ENCODE measurements around the gene ASTN1.

ASTN1 gene

DNA sequence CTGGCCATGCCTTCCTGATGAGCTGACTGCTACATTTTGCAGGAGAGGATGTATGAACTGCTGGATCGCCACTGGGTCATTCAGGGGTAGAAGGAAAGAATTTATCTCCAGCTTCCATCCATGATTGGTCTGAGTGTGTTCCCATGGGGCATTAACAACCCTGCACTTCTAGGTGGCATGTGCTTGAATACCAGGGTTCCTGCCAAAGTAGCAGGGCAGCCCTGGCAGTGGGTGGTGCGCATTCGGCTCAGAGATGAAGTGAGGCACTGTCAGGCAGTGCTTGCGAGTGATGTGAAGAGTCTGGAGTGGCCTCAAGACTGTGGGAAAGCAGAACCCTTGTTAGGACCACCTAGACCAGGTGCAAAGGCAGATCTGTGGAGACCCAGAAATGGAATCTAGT, 294.9 kb downstream of the ASTN1 start:
- DNase-seq, result no peak

DNA sequence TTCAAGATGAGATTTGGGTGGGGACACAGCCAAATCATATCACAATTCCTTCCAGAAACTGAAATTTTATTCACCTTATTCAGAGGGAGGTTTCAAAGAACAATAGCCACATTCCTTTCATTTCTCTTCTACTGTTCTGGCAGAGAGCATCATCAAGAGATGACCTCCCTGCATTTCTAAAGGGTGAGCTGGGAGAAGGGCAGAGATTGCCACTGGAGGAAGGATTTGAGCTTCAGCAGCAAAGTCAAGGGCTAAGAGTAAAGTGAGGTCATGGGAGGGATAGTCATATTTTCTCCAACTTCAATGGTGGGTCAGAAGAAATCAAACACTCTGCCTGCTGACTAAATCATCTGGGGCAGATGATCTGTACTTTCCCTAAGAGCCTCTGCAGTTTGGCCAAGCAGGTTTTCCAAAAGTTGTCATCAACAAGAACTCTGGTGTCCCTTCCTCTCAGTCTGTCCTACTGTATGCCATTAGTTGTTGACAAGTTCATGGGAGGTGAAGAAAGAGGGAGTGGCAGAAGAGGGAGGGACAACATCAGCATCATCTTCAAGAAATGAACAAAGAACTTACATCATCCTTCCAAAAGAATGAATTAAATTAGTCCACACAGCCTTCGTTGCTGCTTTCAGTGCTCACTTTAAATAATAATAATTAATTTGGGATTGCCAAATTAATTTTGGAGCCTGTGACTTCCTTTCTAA, 298.3 kb downstream of the ASTN1 start:
- no peak for DNase-seq

DNA sequence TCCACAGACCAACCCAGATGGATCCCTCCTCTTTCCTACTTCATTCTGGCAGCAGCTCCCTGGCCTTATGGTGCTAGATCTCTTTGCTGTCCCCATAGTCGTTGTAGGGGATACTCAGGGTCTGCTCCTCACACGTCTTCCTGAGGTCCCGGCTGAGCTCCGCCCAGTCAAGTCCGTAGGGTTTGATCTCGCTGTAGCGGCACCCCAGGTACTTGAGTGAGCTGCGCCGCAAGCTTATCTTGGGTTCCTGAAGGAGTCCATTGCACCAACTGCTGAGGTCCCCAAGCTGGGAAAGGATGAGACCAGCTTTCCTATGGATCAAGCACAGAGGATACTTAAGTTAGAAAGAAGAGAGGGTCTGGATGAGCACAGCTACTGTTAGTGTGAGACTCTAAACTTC, 300.3 kb downstream of the ASTN1 start:
- no peak for DNase-seq

DNA sequence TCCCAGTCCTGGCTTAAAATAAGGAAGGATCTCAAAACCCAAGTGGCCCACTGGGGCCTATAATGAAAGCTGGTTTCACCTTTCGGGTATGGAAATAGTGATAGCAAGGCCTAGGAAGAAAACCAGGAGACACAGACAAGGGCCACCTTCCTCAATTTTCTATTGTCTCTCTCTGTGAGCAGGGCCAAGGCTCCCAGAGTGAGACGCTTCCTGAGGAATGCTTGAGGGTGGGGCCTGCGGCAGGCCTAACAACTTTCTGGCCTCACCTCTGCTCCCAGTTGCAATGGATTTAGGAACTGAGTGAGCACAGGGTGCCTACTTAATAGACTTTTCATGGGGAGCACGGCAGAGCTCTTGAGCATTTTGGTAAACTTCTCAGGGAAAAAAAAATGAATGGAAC, 300.9 kb downstream of the ASTN1 start:
- DNase-seq, result no peak

DNA sequence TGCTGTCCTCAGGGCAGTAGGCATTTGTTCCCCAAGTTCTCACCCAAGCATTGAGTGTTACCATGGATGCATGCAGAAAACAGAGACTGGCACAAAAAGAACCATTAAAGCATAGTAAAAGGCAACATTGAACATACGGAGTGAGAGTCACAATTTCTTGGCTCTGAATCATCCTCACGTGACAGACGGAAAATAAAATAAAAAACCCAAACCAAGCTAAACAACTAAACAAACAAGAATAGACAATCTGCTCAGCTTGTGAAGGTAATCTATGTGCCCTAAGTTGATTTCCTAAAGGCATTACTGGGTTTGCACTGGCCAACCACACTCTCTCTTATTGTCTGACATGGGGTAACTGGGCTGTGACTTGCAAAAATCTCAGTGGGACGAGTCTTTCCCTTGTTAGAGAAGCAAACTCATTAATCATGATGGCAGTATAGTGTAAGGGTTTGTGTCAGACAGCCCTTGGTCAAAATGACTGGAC, 306.0 kb downstream of the ASTN1 start:
- DNase-seq, result no peak

DNA sequence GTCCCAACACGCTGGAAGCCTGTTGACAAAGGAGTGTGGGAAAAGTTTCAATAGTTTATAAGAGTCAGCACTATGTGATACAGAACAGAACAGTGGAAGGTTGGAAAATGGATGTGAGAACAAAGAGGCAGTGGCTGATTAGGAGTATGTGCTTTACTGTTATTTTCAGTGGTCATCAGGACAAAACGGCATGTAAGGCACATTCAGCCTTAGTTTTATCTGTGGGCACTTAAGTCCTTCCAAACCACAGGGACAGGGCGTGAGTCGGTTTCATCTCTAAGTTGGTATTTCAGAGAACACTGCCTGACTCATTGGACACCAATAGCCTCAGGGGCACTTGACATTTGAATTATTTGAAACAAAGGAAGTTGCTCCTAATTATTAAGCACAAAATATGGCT, 306.9 kb downstream of the ASTN1 start:
- DNase-seq, result no peak

DNA sequence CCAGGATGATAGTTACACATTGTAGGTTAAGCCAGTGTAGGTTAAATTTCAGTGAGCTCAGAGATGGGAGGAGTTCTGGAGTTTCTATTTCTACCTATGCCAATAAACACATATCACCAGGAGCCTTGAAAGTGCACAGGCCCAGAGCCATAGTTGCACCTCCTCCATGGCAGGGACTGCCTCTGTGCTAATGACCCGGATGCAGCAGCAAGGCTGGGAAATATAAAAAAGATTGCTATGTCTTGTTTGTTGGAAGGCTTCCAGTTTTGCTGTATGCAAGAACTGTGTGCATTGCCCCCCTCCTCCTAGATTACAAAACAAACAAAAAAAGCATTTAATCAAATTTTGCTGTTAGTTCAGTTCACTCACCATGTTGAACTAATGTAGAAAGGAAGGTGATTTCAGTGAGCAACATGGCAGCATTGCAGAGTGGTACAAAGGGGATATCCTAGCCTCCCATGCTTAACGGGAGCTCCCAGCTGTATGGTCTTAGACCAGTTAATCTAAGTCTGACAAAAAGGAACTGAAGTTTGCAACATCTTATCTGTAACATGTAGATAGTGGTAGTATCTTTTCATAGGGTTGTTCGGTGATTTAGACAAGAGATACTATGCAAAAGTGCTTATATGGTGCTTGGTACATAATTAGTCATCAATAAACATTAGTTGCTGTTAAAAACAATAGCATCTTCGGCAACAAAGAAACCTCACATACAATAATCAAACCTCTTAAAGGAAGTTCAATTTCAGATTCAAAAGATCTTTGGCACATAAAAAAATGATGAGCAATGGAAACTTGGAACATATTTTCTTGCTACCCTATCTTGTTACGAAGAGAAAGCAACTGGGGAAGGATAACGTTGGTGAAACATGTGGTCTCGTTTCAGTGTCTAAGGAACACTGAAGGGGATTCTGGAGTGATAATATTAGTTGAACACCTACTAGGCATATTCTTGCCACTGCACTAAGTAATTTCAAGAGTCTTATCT, 309.5 kb downstream of the ASTN1 start:
- no peak for DNase-seq

DNA sequence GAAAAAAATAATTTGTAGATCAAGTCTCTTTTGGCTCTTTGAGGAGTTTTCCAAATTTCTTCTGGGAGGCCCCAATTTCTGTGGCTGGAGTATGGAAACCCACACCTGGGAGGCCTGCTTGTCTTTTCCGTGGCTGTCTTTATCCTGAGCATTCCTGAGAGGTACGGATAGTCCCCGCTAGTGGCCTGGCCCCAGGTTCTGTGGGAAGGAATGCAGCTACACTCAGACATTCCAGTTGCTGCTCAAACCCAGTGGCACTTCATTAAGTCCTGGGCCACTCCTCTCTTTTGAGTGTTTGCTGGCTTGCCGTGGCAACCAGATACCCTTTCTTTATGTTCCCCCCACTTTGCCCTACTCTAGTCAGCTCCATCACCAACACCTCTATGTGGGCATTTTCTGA, 310.4 kb downstream of the ASTN1 start:
- no peak for DNase-seq

DNA sequence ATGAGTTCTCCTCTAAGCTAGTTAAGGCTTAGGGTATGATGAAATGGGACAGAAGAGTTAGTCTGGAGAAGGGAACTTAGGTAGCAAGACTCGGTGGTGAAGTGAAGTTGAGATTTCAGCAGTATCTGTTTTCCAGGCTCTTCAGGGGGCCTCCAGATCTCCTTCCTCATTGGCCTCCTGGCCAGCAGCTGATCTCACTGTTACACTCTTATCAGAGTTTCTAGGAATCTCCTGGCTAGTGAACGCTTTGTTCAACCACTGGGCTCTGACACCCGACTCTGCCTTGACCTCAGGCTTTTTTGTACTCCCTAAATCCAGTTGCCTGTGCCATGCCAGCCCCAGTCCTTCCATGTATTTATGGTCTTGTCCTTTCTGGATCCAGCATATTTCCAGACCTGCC, 311.0 kb downstream of the ASTN1 start:
- DNase-seq, result no peak

DNA sequence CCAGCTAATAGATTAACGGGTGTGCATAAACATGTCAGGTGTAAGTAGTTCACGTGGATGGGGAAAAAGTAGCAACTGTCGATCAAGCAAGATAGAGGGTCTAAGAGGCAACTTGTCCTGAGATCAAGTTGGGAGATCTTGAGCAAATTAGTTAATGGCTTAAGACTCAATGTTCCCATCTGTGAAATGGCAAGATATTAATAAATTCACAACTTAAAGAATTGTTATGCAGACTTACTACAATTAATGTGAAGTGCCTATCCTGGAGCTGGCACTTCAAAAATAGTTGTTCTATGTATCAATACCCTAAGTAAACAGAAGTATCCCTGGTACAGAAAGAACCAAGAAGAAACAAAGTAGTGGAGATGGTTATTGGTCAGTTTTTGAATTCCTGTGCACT, 312.4 kb downstream of the ASTN1 start:
- DNase-seq, result no peak

DNA sequence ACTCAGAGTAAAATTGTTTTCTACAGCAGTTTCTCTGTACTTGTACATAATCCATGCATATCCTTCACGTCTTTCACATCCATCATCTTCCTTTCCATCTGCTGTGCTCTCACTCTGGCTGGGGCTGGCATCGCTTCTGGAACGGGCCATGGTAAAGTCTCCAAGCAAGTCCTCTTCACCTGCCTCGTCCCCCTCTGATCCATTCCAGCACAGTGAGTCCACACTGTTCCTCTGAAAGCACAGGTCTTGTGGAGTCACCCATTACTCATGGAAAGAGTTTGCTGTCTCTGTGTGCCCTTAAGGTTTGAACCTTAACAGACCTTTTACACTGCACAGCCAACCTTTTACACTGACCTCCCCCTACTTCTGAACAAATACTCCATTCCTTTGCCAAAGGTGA, 313.6 kb downstream of the ASTN1 start:
- DNase-seq, result no peak

DNA sequence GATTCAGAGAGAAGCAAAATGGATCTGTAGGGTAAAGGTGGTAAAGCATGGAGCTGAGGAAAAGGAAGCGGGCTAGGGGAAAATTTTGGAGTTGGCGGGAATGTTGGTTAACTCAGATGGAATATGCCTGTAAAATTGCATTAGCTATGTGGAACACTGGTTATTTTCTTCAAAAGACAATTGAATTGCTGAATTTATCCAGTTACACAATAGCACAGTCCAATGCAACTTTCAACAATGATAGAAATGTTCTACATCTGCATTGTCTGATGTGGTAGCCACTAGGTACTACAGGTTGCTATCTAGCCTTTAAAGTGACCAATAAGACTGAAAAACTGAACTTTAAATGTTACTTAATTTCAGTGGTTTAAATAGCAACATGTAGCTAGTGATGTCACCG, 315.2 kb downstream of the ASTN1 start:
- no peak for DNase-seq

DNA sequence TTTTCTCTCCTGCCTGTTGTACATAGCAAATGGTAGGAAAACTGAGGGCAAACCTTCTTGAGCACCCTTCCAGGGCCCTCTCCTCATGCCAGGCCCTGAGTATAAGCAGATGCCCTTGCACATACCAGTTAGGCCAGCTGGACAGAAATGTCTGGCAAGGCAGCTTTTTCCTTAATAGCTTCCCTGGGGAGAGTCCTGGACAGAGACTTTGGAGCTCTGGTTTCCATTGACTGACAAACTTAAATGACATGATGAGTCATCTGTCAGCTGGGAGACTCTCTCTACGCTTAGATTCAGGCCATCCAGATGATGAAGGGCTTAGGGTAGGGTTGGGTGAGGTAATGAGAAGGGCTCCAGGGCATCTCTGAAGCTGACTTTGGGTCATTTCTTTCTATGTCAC, 317.5 kb downstream of the ASTN1 start:
- DNase-seq, result no peak

DNA sequence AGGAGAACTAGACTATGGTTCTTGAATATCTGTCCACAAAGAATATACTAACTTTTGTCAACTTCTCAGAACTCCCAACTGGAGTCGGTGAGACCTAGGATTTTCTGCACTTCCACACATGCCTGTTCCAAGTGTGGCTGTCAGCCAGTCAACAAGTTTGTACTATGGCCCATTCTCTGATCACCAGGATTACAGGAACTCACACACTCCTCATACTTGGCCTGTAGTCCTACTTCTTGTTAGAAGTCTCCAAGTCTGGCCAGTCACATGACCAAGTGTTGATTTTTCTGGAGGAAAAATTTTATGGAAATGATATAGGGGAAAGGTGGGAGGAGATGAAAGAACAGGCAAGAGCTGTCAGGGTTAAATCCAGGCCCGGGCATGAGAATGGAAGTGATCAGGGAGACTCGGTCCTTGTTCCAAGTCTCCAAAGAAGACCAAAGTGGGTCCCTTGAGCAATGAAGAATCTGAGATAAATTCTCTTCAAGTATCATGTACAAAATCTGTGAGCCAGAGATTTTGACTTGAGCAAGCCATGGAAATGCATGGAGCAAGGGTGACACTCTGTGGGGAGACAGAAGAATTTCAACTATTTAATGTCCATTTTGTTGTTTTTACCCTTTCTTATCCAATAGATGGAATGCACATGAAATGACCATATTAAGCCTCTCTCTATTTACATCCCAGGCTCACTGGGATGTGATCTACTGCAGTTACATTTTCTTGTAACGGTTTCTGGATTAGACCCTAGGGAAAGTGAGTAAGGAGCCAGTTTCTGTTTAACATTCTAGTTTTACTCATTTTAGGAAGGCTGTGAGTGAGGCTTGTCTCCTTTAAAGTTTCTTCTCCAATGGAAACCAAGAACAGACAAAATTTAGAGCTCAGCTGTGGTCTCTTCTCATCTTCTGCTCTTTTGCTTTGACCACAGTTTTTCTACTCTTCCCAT, 320.9 kb downstream of the ASTN1 start:
- DNase-seq, result no peak

DNA sequence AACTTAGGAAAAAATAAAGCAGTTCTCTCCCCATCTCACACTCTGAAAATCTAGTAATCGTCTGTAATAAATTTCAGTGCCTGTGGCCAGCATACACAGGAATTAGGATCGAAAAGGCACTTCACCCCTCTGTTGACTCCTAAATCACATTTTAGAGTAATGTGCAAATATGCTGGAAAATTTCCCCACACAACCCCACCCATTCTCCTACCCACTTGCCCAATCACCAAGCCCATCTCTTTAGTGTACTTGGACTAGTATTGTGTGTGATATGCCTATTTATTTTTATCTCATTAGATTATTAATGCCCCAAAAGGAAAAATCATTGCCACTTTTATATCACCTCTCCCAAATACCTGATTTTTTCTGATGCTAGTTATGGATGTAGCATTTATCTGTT, 323.3 kb downstream of the ASTN1 start:
- no peak for DNase-seq

DNA sequence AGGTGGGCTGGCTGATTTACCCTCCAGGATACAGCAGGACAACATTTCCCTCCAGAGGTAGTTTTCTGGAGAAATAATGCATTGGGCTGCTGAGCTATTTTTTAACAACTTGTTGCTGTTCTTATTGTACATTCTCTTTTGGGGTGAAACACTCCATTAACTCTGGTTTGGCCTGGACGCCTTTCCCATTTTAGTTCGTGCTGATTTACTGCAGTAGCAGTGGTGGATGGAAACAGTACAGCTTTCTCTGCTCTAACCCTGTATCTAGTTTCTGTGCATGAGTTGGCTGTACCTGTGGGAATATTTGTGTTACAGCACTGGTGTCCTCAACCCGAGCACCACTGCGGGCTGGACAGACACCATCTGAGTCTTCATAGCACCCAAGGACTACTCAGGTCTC, 325.3 kb downstream of the ASTN1 start:
- no peak for DNase-seq

DNA sequence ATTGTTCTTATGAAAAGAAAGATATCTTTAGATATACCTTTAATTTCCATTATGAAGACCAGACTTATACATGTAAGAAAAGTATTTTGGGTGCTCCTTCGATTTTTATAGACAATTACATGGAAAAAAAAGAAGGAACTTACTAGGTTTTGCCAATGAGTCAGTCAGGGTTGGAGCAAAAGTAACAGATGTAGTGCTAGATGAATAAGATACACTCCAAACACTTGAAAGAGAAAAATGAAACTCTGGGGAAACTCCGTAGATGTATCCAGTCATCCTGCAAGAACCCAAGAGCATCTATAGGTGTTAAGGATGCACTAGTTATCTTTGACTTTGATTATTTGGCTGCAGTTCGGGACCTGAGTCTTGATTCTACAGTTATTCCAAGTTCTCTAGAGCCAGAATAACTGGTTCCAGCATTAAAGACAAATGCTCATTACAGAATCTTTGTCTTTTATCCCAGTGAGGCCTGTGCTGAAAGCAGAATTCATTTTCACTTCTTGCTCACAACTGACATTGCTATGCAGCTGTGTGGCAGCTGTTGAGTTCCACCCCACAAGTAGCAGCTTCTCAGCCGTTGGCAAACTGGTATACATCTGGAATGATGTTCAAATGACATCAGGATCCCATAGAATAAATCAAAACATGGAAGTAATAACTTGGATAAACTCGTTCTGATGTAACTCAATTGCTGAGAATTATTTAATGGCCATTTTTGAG, 326.1 kb downstream of the ASTN1 start:
- no peak for DNase-seq

DNA sequence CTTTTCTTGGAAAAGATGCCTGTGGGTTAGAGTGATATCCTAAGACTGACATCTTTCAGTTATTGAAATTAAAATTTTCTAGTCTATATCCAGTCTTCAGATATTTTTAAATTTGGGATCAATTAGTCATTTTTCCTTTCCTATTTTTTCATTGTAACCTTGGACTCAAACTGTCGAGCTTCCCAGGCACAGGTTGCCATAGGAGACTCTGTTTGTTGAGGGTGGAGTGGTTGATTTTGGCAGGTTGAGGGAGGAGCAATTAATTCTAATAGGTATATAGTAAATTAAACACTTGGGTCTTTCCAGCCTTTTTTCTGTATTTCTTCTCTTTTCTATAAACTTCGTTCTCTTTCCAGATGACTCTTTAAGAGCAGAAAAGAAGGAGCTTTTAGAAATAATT, 326.8 kb downstream of the ASTN1 start:
- no peak for DNase-seq

DNA sequence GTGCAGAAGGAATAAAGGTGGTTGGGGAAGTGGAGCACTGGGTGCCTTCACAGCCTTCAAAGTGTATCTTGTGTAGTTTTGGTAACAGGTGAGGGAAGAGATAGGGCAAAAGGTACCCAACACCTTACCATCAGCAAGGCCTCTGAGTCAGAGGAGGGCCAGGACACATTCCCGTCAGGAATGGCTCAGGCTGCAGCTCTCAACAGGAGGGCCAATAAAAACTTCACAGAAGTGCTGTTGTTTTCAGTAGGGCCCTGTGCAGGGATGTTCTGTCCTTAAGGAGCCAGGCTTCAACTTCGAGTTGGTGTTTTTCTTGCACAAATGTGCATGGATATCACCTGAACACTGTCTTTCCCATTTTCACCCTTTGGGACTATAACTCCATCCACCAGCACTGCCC, 333.4 kb downstream of the ASTN1 start:
- DNase-seq, result no peak

DNA sequence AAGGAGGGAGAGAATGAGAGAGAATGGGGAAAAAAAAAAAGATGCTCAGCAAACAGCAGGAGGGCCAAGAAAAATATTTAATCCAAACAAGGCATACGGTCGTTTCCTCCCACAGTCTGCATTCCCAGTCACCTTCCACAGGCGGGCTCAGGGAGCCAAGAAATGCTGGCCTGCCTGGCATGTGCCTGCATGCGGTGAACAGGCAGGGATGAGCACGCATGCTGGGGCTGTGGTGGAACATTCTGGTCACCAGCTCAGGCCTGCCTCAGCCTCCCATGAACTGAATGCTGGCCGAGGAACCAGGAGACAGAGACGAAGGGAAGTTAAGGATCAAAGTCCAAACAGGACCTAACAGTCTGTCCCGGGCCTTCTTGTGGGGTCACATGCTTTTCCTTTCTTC, 335.3 kb downstream of the ASTN1 start:
- DNase-seq, result no peak

DNA sequence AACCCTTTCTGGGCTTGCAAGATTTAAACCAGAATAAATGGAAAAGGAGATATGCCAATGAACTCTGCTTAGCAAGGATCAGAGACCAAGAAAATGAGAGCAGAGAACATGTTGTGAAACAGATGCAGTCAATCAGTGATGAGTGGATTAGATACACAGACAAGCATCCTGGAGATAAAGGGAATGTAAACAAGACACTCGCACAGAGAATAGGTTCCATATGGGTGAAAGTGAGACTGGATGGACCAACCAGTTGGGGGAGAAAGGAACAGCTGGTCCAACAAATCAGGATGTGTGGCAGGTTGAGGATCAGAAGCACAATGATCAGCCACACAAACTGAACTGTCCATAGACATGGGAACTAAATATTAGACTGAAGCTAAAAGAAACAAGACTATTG, 338.2 kb downstream of the ASTN1 start:
- no peak for DNase-seq

DNA sequence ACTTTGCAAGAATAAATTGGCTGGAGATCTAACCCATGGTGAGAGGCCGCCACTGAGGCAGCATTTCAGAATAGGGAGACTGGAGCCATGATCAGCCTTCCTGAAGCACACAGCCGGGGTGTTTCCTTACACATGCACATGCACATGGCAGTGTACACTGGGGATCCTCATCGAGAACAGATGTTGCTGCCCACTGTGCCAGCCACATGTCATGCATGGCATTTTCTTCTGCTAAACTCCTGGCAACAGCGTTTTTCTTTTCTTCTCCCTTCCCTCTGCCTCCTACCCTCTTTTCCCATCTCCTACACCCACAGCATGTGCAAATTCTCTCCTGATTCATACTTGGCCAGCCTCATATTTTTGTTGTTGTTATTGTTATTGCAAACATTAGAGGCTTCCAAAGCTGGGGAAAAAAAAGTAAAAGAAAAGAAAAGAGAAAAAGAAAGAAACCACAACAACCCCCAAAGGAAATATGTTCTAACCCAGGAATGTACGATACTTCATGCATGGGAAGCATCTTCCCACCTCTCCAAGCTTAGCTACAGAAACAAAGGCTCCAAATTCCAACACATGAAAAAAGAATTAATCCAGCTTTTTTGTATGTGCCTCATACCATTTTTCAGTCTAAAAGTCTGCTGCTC, 344.0 kb downstream of the ASTN1 start:
- DNase-seq, result no peak
